Activated T-cell treated with anti-CD3 and anti-CD28 coated beads, Interleukin-2, amount 50 U/mL, for 48 hours (primary cell): ENCODE measurements around the gene SLC25A31.
A peak's percentile ranks its signal among the peaks of the same experiment; 100 is the strongest.

Experiments
- DNase-seq, 2 experiments: peaks; one replicate each; pipeline ENCODE4 v3.0.0-alpha.2; 2020

SLC25A31 gene

GRCh38 chr4:127778102-127778501 lies 47.9 kb downstream of the SLC25A31 start:
- no peak for DNase-seq

- no peak for DNase-seq
These were observed 50.4 kb downstream of the SLC25A31 start for GRCh38 chr4:127780598-127780997.

GRCh38 chr4:127781300-127782024 lies 51.3 kb downstream of the SLC25A31 start:
- no peak for DNase-seq

GRCh38 chr4:127782025-127782274 lies 51.8 kb downstream of the SLC25A31 start:
- no peak for DNase-seq

- peak; percentile 67 to 78 for DNase-seq
These were observed 52.2 kb downstream of the SLC25A31 start, which contains the start of gene HSPA4L for GRCh38 chr4:127782275-127783025. TSS of gene HSPA4L (plus strand) at chr4:127782322. CDS start at chr4:127782551, 229 bp downstream.

- DNase-seq, result no peak
These were observed 53.0 kb downstream of the SLC25A31 start for GRCh38 chr4:127783026-127783769.

GRCh38 chr4:127783955-127784770 lies 54.0 kb downstream of the SLC25A31 start:
- no peak for DNase-seq

- DNase-seq, result no peak
These were observed 58.3 kb downstream of the SLC25A31 start for GRCh38 chr4:127788517-127788916.

GRCh38 chr4:127791391-127791790 lies 61.2 kb downstream of the SLC25A31 start:
- DNase-seq, result no peak

- no peak for DNase-seq
These were observed 63.3 kb downstream of the SLC25A31 start for GRCh38 chr4:127793528-127793927.

- no peak for DNase-seq
These were observed 69.5 kb downstream of the SLC25A31 start for GRCh38 chr4:127799711-127800110.

GRCh38 chr4:127809173-127809800 lies 79.1 kb downstream of the SLC25A31 start:
- DNase-seq, result no peak

GRCh38 chr4:127810551-127810950 lies 80.4 kb downstream of the SLC25A31 start:
- DNase-seq, result no peak

GRCh38 chr4:127822430-127822829 lies 92.2 kb downstream of the SLC25A31 start:
- DNase-seq, result no peak
